Spinal cord (tissue), 10 donors: Measurements from ENCODE around the gene FJX1. TPM values are rescaled to one million over a fixed set of nuclear protein-coding genes. Genes with fewer than 3 reads are reported as not detected.
"Not testable (repeated sequence)": the region's sequence is repeated elsewhere in the genome, so short reads cannot be mapped to it uniquely, and the experiment has no call there.

Source experiments
- DNase-seq, 6 donors: peaks; one replicate each; pipeline versions ENCODE4 v3.0.0 to v3.0.0-alpha.2; 2013 to 2015; ENCODE audit warnings: low spot score in 6 of 6, low read depth in 4 of 6
- H3K27ac ChIP-seq: one replicate; pipeline ENCODE4 v1.5.1; 2013; ENCODE audit warnings: low read depth, low read length, control low read depth
- H3K27me3 ChIP-seq: one replicate; pipeline ENCODE4 v1.6.1; 2013; ENCODE audit warnings: low read length; ENCODE audit not compliant: control insufficient read depth, insufficient read depth
- H3K36me3 ChIP-seq: one replicate; pipeline ENCODE4 v1.6.1; 2013; ENCODE audit warnings: low read length; ENCODE audit not compliant: control insufficient read depth, insufficient read depth
- H3K4me1 ChIP-seq: one replicate; pipeline ENCODE4 v1.6.1; 2013; ENCODE audit warnings: low read length; ENCODE audit not compliant: control insufficient read depth, insufficient read depth
- H3K4me3 ChIP-seq: one replicate; pipeline ENCODE4 v1.5.1; 2013; ENCODE audit warnings: low read depth, low read length, control low read depth
- H3K9me3 ChIP-seq: one replicate; pipeline ENCODE4 v1.6.1; 2013; ENCODE audit warnings: low read length; ENCODE audit not compliant: control insufficient read depth, insufficient read depth
- WGBS: methylation state at CpG from one replicate; pipeline ENCODE4 v1.1.5; 2013; ENCODE audit warnings: missing lambda C conversion rate; ENCODE audit not compliant: insufficient coverage; 5-methylcytosine and 5-hydroxymethylcytosine counted together
- polyA plus RNA-seq, 2 donors: library from polyadenylated mRNA; unstranded; fragments of 120-200 nt; gene quantifications; one replicate each; pipeline ENCODE4 v1.2.1, GENCODE V29; 2013; ENCODE audit not compliant: insufficient read length in 2 of 2
- total RNA-seq, 2 donors: library from RNA; depleted of rRNA in 1 of 2; stranded (reverse); fragments of 120-200 nt in 1 of 2; fragments of >200 nt in 1 of 2; gene quantifications; one replicate each; pipeline versions ENCODE4 v1.2.3 to v1.2.4, GENCODE V29; 2013 to 2014
- donor health status: healthy.

The FJX1 gene
- total and polyA plus RNA-seq, 4 donors = 16.5 to 69.6 (median 38.7) TPM

GRCh38 chr11:35639591-35640179 lies 21.4 kb downstream of the FJX1 start:
- H3K9me3 ChIP-seq = no peaks in the 10 kb centered on the region
- H3K36me3 ChIP-seq = no peaks in the 10 kb centered on the region
- H3K27ac ChIP-seq = no peak overlapping the region
- H3K4me3 ChIP-seq = no peak overlapping the region
- 70% methylated on average over 5 of the region's 9 CpGs for WGBS
- H3K4me1 ChIP-seq = peaks cover 4% of the 10 kb centered on the region
- DNase-seq = no peak
- H3K27me3 ChIP-seq = no peaks in the 10 kb centered on the region

- no peak overlapping the region for H3K27ac ChIP-seq
- H3K27me3 ChIP-seq = no peaks in the 10 kb centered on the region
- H3K9me3 ChIP-seq = no peaks in the 10 kb centered on the region
- peak in 1 of 6 donors; percentile 63 for DNase-seq
- 55% methylated on average over 2 of the region's 6 CpGs for WGBS
- H3K36me3 ChIP-seq = no peaks in the 10 kb centered on the region
- H3K4me1 ChIP-seq = peaks cover 4% of the 10 kb centered on the region
- H3K4me3 ChIP-seq = no peak overlapping the region
Measured at GRCh38 chr11:35641171-35641897, 23.1 kb downstream of the FJX1 start.

- no peak overlapping the region for H3K4me3 ChIP-seq
- H3K9me3 ChIP-seq = no peaks in the 10 kb centered on the region
- H3K27ac ChIP-seq = no peak overlapping the region
- no peaks in the 10 kb centered on the region for H3K36me3 ChIP-seq
- peaks cover 4% of the 10 kb centered on the region for H3K4me1 ChIP-seq
- WGBS = no CpG with 5 or more reads among the region's 3 CpGs
- H3K27me3 ChIP-seq = no peaks in the 10 kb centered on the region
- no peak for DNase-seq
Measured at GRCh38 chr11:35641964-35642363, 23.7 kb downstream of the FJX1 start.

GRCh38 chr11:35647421-35648093 lies 29.3 kb downstream of the FJX1 start:
- Histone ChIP-seq H3K36me3 (no peaks in the 10 kb centered on the region), H3K9me3 (no peaks in the 10 kb centered on the region), H3K27ac (no peak overlapping the region), H3K4me1 (no peaks in the 10 kb centered on the region), H3K4me3 (no peak overlapping the region), H3K27me3 (no peaks in the 10 kb centered on the region)
- DNase-seq = peak in 1 of 6 donors; percentile 61
- WGBS = 80% methylated on average over 1 of the region's 8 CpGs

DNA sequence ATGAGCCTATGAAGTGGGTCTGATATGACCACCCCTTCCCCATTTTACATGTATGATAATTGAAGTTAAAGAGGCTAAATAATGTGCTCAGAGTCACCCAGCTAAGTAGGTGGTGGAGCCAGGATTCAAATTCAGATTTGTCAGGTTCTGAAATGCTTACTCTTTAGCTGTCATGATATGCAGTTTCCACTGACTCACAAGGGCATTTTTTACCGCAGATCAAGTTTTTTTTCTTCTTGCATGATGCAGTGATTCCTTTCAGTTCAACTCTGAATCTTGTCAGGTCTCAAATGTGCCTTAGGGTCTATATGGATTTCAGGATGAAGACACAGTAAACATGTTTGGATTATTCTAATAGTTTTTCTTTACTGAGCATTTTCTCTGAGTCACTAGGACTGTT lies 31.7 kb downstream of the FJX1 start:
- DNase-seq = no peak
- Histone ChIP-seq H3K27ac (no peak overlapping the region), H3K9me3 (no peaks in the 10 kb centered on the region), H3K36me3 (no peaks in the 10 kb centered on the region), H3K4me3 (no peak overlapping the region), H3K27me3 (no peaks in the 10 kb centered on the region), H3K4me1 (no peaks in the 10 kb centered on the region)
- WGBS = no CpG with 5 or more reads among the region's 1 CpG

- Histone ChIP-seq H3K9me3 (no peaks in the 10 kb centered on the region), H3K27me3 (no peaks in the 10 kb centered on the region), H3K27ac (no peak overlapping the region), H3K36me3 (no peaks in the 10 kb centered on the region), H3K4me1 (no peaks in the 10 kb centered on the region), H3K4me3 (no peak overlapping the region)
- DNase-seq = no peak
- 92% methylated on average over 3 of the region's 4 CpGs for WGBS
Measured at GRCh38 chr11:35650467-35650866, 32.2 kb downstream of the FJX1 start.

- no peak overlapping the region for H3K4me3 ChIP-seq
- H3K9me3 ChIP-seq = no peaks in the 10 kb centered on the region
- no peak overlapping the region for H3K27ac ChIP-seq
- H3K4me1 ChIP-seq = no peaks in the 10 kb centered on the region
- no peaks in the 10 kb centered on the region for H3K27me3 ChIP-seq
- DNase-seq = no peak
- WGBS = no CpG with 5 or more reads among the region's 3 CpGs
- H3K36me3 ChIP-seq = no peaks in the 10 kb centered on the region
Measured at GRCh38 chr11:35651263-35651662, 33.0 kb downstream of the FJX1 start.

DNA sequence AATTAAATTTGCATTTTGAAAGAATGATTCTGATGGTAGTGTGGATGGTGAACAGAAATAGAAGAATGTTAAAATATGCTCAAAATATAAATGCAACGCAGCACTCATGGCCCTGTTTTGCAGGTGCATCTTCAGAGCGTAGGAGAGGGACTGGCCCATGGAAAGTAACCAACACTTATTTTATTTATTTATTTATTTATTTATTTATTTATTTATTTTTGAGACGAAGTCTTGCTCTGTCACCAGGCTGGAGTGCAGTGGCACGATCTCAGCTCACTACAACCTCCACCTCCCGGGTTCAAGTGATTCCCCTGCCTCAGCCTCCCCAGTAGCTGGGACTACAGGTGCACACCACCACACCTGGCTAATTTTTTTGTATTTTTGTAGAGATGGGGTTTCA lies 34.5 kb downstream of the FJX1 start:
- not testable (repeated sequence) for H3K27ac ChIP-seq, H3K27me3 ChIP-seq, H3K4me3 ChIP-seq, H3K36me3 ChIP-seq, H3K9me3 ChIP-seq, DNase-seq, H3K4me1 ChIP-seq
- WGBS = no CpG with 5 or more reads among the region's 5 CpGs

DNA sequence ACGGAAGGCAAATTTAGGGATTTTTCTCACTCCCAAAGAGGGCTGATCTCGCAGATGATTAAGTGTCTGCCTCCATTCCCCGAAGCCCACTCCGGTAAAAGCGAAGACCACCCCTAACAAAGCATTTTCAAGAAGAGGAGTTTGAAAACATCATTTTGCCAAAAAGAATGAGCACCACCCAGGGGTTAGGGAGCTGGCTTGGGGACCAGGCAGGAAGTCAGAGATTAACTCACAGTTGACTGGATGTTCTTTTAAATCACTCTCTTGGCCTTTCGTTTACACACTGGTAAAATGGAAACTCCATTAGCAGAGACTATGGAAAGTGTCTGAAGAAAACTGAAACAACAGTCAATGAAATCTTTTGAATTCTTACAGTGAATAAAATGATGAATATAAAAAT lies 36.5 kb downstream of the FJX1 start:
- DNase-seq = no peak
- no peak overlapping the region for H3K27ac ChIP-seq
- no peaks in the 10 kb centered on the region for H3K9me3 ChIP-seq
- H3K27me3 ChIP-seq = no peaks in the 10 kb centered on the region
- no CpG with 5 or more reads among the region's 6 CpGs for WGBS
- no peak overlapping the region for H3K4me3 ChIP-seq
- H3K36me3 ChIP-seq = no peaks in the 10 kb centered on the region
- H3K4me1 ChIP-seq = no peaks in the 10 kb centered on the region

DNA sequence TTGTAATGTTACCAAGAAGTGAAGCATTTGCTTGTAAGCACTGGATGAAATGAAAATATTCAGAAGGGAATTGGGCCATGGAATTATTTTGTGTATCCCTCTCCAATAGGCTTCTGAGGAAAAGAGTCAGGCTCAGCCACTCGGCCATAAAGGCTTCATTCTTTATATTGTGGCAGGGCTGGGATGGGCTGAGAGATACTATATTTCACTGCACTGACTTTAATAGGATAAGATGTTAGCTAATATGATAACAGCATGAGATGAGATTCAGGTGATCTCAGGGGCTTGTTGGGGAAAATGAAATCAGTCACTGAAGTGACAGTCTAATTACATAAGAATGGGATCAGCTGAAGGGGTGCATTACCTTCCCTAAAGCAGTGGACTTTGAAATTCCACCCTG lies 37.0 kb downstream of the FJX1 start:
- WGBS = no CpG with 5 or more reads among the region's 1 CpG
- no peaks in the 10 kb centered on the region for H3K9me3 ChIP-seq
- no peak overlapping the region for H3K27ac ChIP-seq
- H3K4me3 ChIP-seq = no peak overlapping the region
- DNase-seq = peak in 1 of 6 donors; percentile 47
- no peaks in the 10 kb centered on the region for H3K27me3 ChIP-seq
- H3K4me1 ChIP-seq = no peaks in the 10 kb centered on the region
- H3K36me3 ChIP-seq = no peaks in the 10 kb centered on the region
